ENCODE results near the gene MUC5AC. TPM values are rescaled to one million over a fixed set of nuclear protein-coding genes. Genes with fewer than 3 reads are reported as not detected.

MUC5AC gene
- polyA plus RNA-seq, 1 donor (not counting 4 experiments of a cell fraction or from before 2014, with no cell fraction given): not detected

DNA sequence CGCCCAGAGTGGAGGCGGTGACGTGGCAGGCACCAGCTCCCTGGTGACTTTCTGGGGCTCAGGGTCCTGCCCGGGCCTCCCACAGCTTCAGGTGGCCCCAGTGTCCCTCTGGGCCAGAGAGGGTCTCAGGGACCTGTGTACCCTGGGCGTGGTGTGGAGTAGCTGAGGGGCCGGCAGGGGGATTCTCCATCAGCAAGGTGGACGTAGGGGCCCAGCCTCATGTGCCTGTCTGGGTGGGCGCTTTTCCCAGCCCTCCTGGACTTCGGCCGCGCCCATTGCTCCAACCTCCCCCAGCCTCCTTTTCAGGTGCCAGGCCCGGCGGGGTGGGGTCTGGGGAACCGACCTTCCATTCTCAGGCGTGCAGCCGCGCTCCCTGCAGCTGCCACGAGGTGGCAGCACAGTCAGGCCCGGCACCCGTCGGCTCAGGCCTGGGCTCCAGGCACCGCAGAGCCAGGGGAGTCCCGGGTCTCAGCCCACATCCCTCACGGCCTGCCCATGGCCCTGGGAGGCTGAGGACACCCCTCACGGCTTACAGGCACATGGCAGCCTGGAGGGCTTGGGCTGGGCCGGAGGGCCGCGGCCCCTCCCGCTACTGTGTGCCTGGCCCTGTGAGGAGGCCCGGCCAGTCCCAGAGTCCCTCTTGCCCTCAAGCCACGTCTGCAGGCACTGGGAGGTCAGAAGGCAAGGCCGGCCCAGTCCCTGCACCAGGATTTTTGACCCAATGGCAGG is 45.2 kb downstream of the MUC5AC start:
- TF ChIP-seq, protein P1, sequence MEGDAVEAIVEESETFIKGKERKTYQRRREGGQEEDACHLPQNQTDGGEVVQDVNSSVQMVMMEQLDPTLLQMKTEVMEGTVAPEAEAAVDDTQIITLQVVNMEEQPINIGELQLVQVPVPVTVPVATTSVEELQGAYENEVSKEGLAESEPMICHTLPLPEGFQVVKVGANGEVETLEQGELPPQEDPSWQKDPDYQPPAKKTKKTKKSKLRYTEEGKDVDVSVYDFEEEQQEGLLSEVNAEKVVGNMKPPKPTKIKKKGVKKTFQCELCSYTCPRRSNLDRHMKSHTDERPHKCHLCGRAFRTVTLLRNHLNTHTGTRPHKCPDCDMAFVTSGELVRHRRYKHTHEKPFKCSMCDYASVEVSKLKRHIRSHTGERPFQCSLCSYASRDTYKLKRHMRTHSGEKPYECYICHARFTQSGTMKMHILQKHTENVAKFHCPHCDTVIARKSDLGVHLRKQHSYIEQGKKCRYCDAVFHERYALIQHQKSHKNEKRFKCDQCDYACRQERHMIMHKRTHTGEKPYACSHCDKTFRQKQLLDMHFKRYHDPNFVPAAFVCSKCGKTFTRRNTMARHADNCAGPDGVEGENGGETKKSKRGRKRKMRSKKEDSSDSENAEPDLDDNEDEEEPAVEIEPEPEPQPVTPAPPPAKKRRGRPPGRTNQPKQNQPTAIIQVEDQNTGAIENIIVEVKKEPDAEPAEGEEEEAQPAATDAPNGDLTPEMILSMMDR (optimal IDR thresholded peaks at IDR 0.05 in 1 of 3, IDR thresholded peaks at IDR 0.05 in 1 of 3, conservative IDR thresholded peaks at IDR 0.05 in 1 of 3; ENCODE audit: extremely low read depth in 1 of 3, insufficient read depth in 2 of 3, low read length in 3 of 3): peak; percentile 72 to 98 (median 91)
- TF ChIP-seq EZH2 (IDR thresholded peaks at IDR 0.05; ENCODE audit: low read length): peak; percentile 6
- no peak for FAIRE-seq
- no peak overlapping the region for H3K27ac ChIP-seq (ENCODE audit: control insufficient read depth, insufficient read depth, low read length)
- dilution Hi-C loops (cut with MboI; ENCODE audit: extremely low pct_ligation_motif_present, low sequenced_read_pairs): no loop called here
- no peaks in the 10 kb centered on the region for H3K4me1 ChIP-seq (ENCODE audit: control insufficient read depth, extremely low read depth, insufficient read depth, low read length)
- H2AFZ ChIP-seq (ENCODE audit: control insufficient read depth, low read length): no peak overlapping the region
- H3K4me3 ChIP-seq (ENCODE audit: control insufficient read depth in 2 of 3, extremely low read depth in 1 of 3, insufficient read depth in 2 of 3, low read depth in 1 of 3, low read length in 3 of 3): no peak overlapping the region
- peaks cover 30% of the 10 kb centered on the region for H3K27me3 ChIP-seq (ENCODE audit: control insufficient read depth, extremely low read depth, insufficient read depth, low read length)
- H3K9me1 ChIP-seq (ENCODE audit: control insufficient read depth, extremely low read depth, insufficient read depth, low read length): no peaks in the 10 kb centered on the region
- no peak overlapping the region for H3K9ac ChIP-seq (ENCODE audit: control insufficient read depth, extremely low read depth, insufficient read depth, low read length)
- H3K79me2 ChIP-seq (ENCODE audit: control insufficient read depth, insufficient read depth, low read length): no peaks in the 10 kb centered on the region
- no peaks in the 10 kb centered on the region for H4K20me1 ChIP-seq (ENCODE audit: control insufficient read depth, extremely low read depth, insufficient read depth, low read length)
- no peaks in the 10 kb centered on the region for H3K36me3 ChIP-seq (ENCODE audit: control insufficient read depth in 2 of 2, extremely low read depth in 1 of 2, insufficient read depth in 2 of 2, low read length in 2 of 2)
- no peaks in the 10 kb centered on the region for H3K9me3 ChIP-seq (ENCODE audit: control insufficient read depth, low read depth, low read length)
- no peak overlapping the region for H3K4me2 ChIP-seq (ENCODE audit: control insufficient read depth, extremely low read depth, insufficient read depth, low read depth, low read length)
- DNase-seq (ENCODE audit: low read depth, low spot score): no peak

DNA sequence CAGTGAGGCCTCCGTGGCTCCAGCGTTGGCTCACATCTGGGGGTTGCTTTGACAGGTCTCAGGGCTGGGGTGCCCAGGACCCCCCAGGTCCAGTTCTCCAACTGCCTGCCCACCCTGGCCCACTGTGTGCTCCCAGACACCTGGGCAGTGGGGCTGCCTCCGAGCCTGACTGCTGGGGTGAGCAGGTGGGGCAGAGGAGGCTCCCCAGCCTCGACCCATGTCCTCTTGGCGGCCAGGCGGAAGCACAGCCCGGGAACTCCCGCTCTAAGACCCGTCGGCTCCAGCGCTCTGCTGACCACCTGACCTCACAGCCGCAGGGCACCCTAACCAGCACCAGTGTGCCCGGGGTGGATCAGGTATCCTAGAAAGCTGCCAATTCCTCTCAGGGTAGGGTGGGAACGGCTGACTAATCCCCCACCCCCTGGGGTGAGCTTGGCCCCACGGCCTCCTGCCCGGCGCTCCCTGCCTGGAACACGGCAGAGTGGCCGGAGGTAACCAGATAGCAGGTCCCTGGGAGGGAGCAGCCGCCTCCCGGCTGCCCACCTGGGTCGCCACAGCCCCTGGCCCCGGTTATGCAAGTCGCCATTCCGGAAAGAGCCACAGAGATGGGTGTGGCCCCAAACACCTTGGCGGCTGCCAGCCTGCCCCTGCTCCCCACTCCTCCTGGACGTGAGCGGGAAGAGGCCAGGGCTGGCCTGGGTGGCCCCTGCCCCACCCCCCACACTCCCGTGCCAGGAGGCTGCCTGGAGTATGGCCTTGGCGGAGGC is 45.9 kb downstream of the MUC5AC start:
- no peak overlapping the region for H3K9ac ChIP-seq (ENCODE audit: control insufficient read depth, extremely low read depth, insufficient read depth, low read length)

More for the DNA sequence above, 45.9 kb downstream of the MUC5AC start:
- no peak for FAIRE-seq
- H3K79me2 ChIP-seq (ENCODE audit: control insufficient read depth, insufficient read depth, low read length): no peaks in the 10 kb centered on the region
- H3K27me3 ChIP-seq (ENCODE audit: control insufficient read depth, extremely low read depth, insufficient read depth, low read length): peaks cover 26% of the 10 kb centered on the region
- no peak for DNase-seq (ENCODE audit: low read depth, low spot score)
- H2AFZ ChIP-seq (ENCODE audit: control insufficient read depth, low read length): no peak overlapping the region
- no peaks in the 10 kb centered on the region for H3K4me1 ChIP-seq (ENCODE audit: control insufficient read depth, extremely low read depth, insufficient read depth, low read length)
- no peak overlapping the region for H3K4me2 ChIP-seq (ENCODE audit: control insufficient read depth, extremely low read depth, insufficient read depth, low read depth, low read length)
- H3K27ac ChIP-seq (ENCODE audit: control insufficient read depth, insufficient read depth, low read length): no peak overlapping the region
- H3K36me3 ChIP-seq (ENCODE audit: control insufficient read depth in 2 of 2, extremely low read depth in 1 of 2, insufficient read depth in 2 of 2, low read length in 2 of 2): no peaks in the 10 kb centered on the region
- H3K4me3 ChIP-seq (ENCODE audit: control insufficient read depth in 2 of 3, extremely low read depth in 1 of 3, insufficient read depth in 2 of 3, low read depth in 1 of 3, low read length in 3 of 3): no peak overlapping the region
- dilution Hi-C loops (cut with MboI; ENCODE audit: extremely low pct_ligation_motif_present, low sequenced_read_pairs): no loop called here
- no peak for TF ChIP-seq EZH2 (IDR thresholded peaks at IDR 0.05; ENCODE audit: low read length)
- TF ChIP-seq, protein P1 (optimal IDR thresholded peaks at IDR 0.05 in 1 of 3, IDR thresholded peaks at IDR 0.05 in 1 of 3, conservative IDR thresholded peaks at IDR 0.05 in 1 of 3; ENCODE audit: extremely low read depth in 1 of 3, insufficient read depth in 2 of 3, low read length in 3 of 3): no peak
- no peaks in the 10 kb centered on the region for H4K20me1 ChIP-seq (ENCODE audit: control insufficient read depth, extremely low read depth, insufficient read depth, low read length)
- H3K9me3 ChIP-seq (ENCODE audit: control insufficient read depth, low read depth, low read length): no peaks in the 10 kb centered on the region
- H3K9me1 ChIP-seq (ENCODE audit: control insufficient read depth, extremely low read depth, insufficient read depth, low read length): no peaks in the 10 kb centered on the region
